Endothelial cell of umbilical vein (primary cell): Measurements from ENCODE around the gene LMF1. TPM values are rescaled to one million over a fixed set of nuclear protein-coding genes. Genes with fewer than 3 reads are reported as not detected.

Experiments used
- BruUV-seq: library from RNA; stranded (reverse); fragments of 400-500 nt; replicated peaks from 2 replicates; lab custom pipeline; 2021; lab: Mats Ljungman, UMichigan
- CTCF ChIA-PET: fragments of 300-600, 350-600 bp; sonication (Branson Sonifier 250); formaldehyde crosslinking; loops from one replicate; lab custom pipeline; 2021; ENCODE audit warnings: antibody characterized with exemption, inconsistent platforms; lab: Charles Lee
- POLR2A ChIA-PET: fragments of 300-600, 350-600 bp; sonication (Branson Sonifier 250); formaldehyde crosslinking; loops from one replicate; lab custom pipeline; 2021; ENCODE audit warnings: antibody characterized with exemption, inconsistent platforms; lab: Charles Lee
- DNase-seq: peaks from one replicate; pipeline ENCODE4 v3.0.0-alpha.2; 2011; ENCODE audit warnings: low read depth, low spot score
- FAIRE-seq: peaks from 2 replicates; lab custom pipeline; 2011; peaks lifted over from hg19 to GRCh38; lab: Jason Lieb, UNC
- H2AFZ ChIP-seq: 2 replicates; pipeline ENCODE4 v1.6.0; 2012; ENCODE audit warnings: low read depth, low read length, control low read depth, inconsistent platforms
- H3K27ac ChIP-seq: 2 replicates; pipeline ENCODE4 v1.5.1; 2011; ENCODE audit warnings: low read depth, mild to moderate bottlenecking, control low read depth, low read length, moderate library complexity; ENCODE audit not compliant: insufficient read depth
- H3K27me3 ChIP-seq, 2 experiments: 2 replicates each; pipeline versions ENCODE4 v1.6.0 to v1.6.1; 2011; ENCODE audit warnings: low read length in 2 of 2, mixed read lengths in 1 of 2; ENCODE audit not compliant: control insufficient read depth in 2 of 2, insufficient read depth in 2 of 2
- H3K36me3 ChIP-seq, 2 experiments: 2 replicates in 1 of 2; 3 replicates in 1 of 2; pipeline ENCODE4 v1.5.1; 2011; ENCODE audit warnings: low read length in 2 of 2, mild to moderate bottlenecking in 1 of 2, moderate library complexity in 1 of 2; ENCODE audit not compliant: control insufficient read depth in 2 of 2, insufficient read depth in 2 of 2; ENCODE audit errors: extremely low read depth in 1 of 2
- H3K4me1 ChIP-seq: 3 replicates; pipeline ENCODE4 v1.5.1; 2011; ENCODE audit warnings: mild to moderate bottlenecking, low read length; ENCODE audit not compliant: control insufficient read depth, insufficient read depth; ENCODE audit errors: extremely low read depth
- H3K4me2 ChIP-seq: 2 replicates; pipeline ENCODE4 v1.6.1; 2011; ENCODE audit warnings: low read length, control low read depth, mixed read lengths; ENCODE audit not compliant: insufficient read depth
- H3K4me3 ChIP-seq, 3 experiments: fragments of 200-600 bp in 1 of 3; sonication (generic), shearing (Covaris generic) in 1 of 3; replicated peaks in 1 of 3; 2 replicates each; pipeline ENCODE4 v1.5.1; 2011 to 2016; ENCODE audit warnings: control low read depth in 3 of 3, low read length in 3 of 3, mild to moderate bottlenecking in 2 of 3, inconsistent platforms in 1 of 3, low read depth in 1 of 3, moderate library complexity in 1 of 3; ENCODE audit not compliant: insufficient read depth in 1 of 3
- H3K79me2 ChIP-seq: 2 replicates; pipeline ENCODE4 v1.6.0; 2012; ENCODE audit warnings: low read length, inconsistent platforms; ENCODE audit not compliant: control insufficient read depth, insufficient read depth
- H3K9ac ChIP-seq: replicated peaks from 2 replicates; pipeline ENCODE3; 2011; ENCODE audit warnings: low read length, control low read depth; ENCODE audit not compliant: insufficient read depth; ENCODE audit errors: extremely low read depth
- H3K9me1 ChIP-seq: replicated peaks from 3 replicates; pipeline ENCODE4 v1.6.0; 2011; ENCODE audit warnings: mild to moderate bottlenecking, low read length; ENCODE audit not compliant: control insufficient read depth, insufficient read depth; ENCODE audit errors: extremely low read depth
- H3K9me3 ChIP-seq: replicated peaks from 2 replicates; pipeline ENCODE4 v1.5.1; 2012; ENCODE audit warnings: low read length, inconsistent platforms; ENCODE audit not compliant: control insufficient read depth, insufficient read depth
- H4K20me1 ChIP-seq: replicated peaks from 2 replicates; pipeline ENCODE3; 2011; ENCODE audit warnings: mild to moderate bottlenecking, low read length; ENCODE audit not compliant: control insufficient read depth, insufficient read depth; ENCODE audit errors: extremely low read depth
- CTCF ChIP-seq, 2 donors: IDR thresholded peaks; 1 replicate in 1 of 2; 2 replicates in 1 of 2; pipeline ENCODE4 v1.5.1; 2011; ENCODE audit warnings: low read length in 2 of 2, mild to moderate bottlenecking in 2 of 2, moderate library complexity in 2 of 2, control low read depth in 1 of 2, inconsistent platforms in 1 of 2, low read depth in 1 of 2; ENCODE audit not compliant: insufficient read depth in 1 of 2; ENCODE audit errors: extremely low read depth in 1 of 2
- FOS ChIP-seq: IDR thresholded peaks from 2 replicates; pipeline ENCODE4 v1.6.1; 2011; ENCODE audit warnings: mild to moderate bottlenecking, low read length, moderate library complexity, borderline replicate concordance; ENCODE audit not compliant: insufficient read depth
- GATA2 ChIP-seq: IDR thresholded peaks from 2 replicates; pipeline ENCODE4 v1.7.0; 2011; ENCODE audit warnings: low read depth, mild to moderate bottlenecking, moderate library complexity, mixed read lengths, low read length; ENCODE audit not compliant: insufficient read length, insufficient read depth
- JUN ChIP-seq: IDR thresholded peaks from 2 replicates; pipeline ENCODE4 v1.6.1; 2011; ENCODE audit warnings: borderline replicate concordance, low read depth; ENCODE audit not compliant: insufficient read length, insufficient read depth
- MAX ChIP-seq: IDR thresholded peaks from 2 replicates; pipeline ENCODE4 v1.6.1; 2011; ENCODE audit not compliant: insufficient read depth, insufficient read length
- MYC ChIP-seq: IDR thresholded peaks from one replicate; pipeline ENCODE4 v1.6.1; 2011; ENCODE audit warnings: mild to moderate bottlenecking, low read depth, low read length
- POLR2A ChIP-seq: IDR thresholded peaks from 2 replicates; pipeline ENCODE4 v1.6.1; 2012; ENCODE audit warnings: low read depth, mild to moderate bottlenecking, control low read depth, low read length
- dilution Hi-C: fragments of 300-500 bp; cut with MboI; formaldehyde crosslinking; loops from one replicate; pipeline ENCODE4 v1.15.0; 2019; ENCODE audit warnings: low sequenced_read_pairs; ENCODE audit not compliant: extremely low pct_ligation_motif_present
- intact Hi-C: fragments of 100-400 bp; cut with micrococcal nuclease; formaldehyde crosslinking; loops from one replicate; pipeline ENCODE4 v1.10.0; 2022
- polyA plus RNA-seq, 4 experiments: library from polyadenylated mRNA; depleted of rRNA in 3 of 4; stranded (reverse) in 3 of 4; unstranded in 1 of 4; fragments of >200 nt; gene quantifications; 2 replicates each; pipeline versions ENCODE4 v1.2.1 to v1.2.3, GENCODE V29; 2011 to 2012; ENCODE audit warnings: missing spikeins in 1 of 4
- total RNA-seq: library from RNA; stranded (reverse); gene quantifications from 2 replicates; pipeline ENCODE4 v1.2.3, GENCODE V29; 2021

The LMF1 gene
- total and polyA plus RNA-seq, 2 donors (not counting 3 experiments of a cell fraction or from before 2014, with no cell fraction given) = 17.8 TPM

GRCh38 chr16:909281-910000 is 61.3 kb downstream of the LMF1 start:
- Histone ChIP-seq H3K27ac (no peak overlapping the region), H3K4me3 (no peak overlapping the region), H3K79me2 (no peaks in the 10 kb centered on the region), H3K4me1 (no peaks in the 10 kb centered on the region), H3K4me2 (no peak overlapping the region), H3K9me3 (no peaks in the 10 kb centered on the region), H3K27me3 (no peaks in the 10 kb centered on the region), H3K9me1 (no peaks in the 10 kb centered on the region), H2AFZ (no peak overlapping the region), H4K20me1 (no peaks in the 10 kb centered on the region), H3K9ac (no peak overlapping the region), H3K36me3 (no peaks in the 10 kb centered on the region)
- no TSS peak for BruUV-seq
- no peak for FAIRE-seq
- dilution Hi-C loops (no loop called here), intact Hi-C loops (no loop called here)
- POLR2A ChIA-PET = no interaction called here
- CTCF ChIA-PET = no interaction called here
- DNase-seq = no peak
- TF ChIP-seq GATA2 (no peak), FOS (no peak), CTCF (IDR thresholded peaks at IDR 0.05; ENCODE audit: extremely low read depth in 1 of 2, insufficient read depth in 1 of 2, low read depth in 1 of 2, low read length in 2 of 2) (no peak), JUN (no peak), MAX (no peak), MYC (no peak), POLR2A (no peak)
